Stimulated activated CD8-positive, alpha-beta memory T cell treated with anti-CD3 and anti-CD28 coated beads, Interleukin-15, amount 100 ng/mL, for 48 hours (primary cell): ENCODE data around the gene EMID1.
A peak's percentile ranks its signal among the peaks of the same experiment; 100 is the strongest.

ENCODE experiments used
- DNase-seq, 2 donors: peaks; one replicate each; pipeline ENCODE4 v3.0.0-alpha.2; 2020; ENCODE audit warnings: low read depth in 2 of 2

EMID1 gene

DNA sequence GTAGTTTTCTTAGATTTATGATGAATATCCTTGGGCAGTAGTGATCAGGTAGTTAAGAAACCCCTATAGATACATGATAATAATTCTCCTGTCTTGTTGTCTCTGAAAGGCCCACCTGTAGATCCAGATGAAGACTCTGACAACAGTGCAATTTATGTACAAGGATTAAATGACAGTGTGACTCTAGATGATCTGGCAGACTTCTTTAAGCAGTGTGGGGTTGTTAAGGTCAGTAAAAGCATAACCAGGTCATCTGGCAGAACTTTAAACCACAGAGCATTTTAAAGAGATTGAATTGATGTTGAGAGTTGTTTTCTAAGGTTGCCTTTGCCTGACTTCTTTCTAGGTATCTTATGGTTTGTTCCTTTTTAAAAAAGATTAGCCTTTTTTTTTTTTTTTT is 86.7 kb downstream of the EMID1 start:
- no peak for DNase-seq

DNA sequence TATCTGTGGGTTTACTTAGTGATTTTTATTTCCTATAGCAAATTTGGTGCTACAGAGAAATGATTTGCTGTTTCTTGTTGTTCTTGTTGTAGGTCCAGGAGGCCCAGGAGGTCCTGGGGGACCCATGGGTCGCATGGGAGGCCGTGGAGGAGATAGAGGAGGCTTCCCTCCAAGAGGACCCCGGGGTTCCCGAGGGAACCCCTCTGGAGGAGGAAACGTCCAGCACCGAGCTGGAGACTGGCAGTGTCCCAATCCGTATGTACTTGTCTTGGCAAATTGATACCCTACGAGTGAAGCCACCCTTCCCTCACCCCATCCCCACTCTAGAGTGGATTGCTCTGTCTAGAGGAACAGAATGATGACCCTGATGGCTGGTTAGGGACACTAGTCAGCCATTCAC is 92.9 kb downstream of the EMID1 start:
- DNase-seq, result no peak

DNA sequence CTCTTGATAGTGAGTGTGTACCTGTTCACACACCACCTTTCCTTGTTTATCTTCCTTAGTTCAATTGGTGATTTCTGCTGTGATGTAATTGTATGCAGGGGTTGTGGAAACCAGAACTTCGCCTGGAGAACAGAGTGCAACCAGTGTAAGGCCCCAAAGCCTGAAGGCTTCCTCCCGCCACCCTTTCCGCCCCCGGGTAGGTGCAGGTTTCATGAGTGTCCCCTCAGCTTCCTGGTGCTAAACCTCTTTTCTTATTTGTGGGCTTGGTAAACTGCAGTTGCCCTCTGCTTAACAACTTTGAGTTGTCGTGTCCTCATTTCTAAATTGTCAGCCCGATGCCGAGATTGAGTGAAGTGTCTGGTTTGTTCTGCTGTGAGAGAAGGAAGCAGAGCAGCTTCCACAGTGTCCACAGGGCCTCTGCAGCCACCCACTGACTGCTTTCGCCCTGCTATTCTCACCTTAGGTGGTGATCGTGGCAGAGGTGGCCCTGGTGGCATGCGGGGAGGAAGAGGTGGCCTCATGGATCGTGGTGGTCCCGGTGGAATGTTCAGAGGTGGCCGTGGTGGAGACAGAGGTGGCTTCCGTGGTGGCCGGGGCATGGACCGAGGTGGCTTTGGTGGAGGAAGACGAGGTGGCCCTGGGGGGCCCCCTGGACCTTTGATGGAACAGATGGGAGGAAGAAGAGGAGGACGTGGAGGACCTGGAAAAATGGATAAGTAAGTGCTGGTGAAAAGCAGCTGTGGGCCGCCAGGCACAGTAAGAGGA is 93.6 kb downstream of the EMID1 start:
- DNase-seq, result no peak

DNA sequence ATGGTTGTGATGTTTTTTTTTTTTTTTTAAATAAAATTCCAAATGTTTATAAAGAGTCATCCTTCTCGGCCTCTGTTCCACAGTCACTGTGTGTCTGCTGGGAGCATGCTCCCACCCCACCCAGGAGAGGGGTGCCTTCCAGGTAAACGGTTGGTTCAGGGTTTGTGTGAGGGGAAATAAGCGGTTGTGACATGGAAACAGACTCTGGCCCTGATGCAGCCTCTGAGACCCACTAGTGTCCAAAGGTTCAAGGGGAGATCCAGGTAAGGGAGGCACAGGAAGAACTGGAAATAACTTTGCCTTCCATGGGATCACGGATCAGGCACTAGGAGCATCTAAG is 94.7 kb downstream of the EMID1 start:
- no peak for DNase-seq

DNA sequence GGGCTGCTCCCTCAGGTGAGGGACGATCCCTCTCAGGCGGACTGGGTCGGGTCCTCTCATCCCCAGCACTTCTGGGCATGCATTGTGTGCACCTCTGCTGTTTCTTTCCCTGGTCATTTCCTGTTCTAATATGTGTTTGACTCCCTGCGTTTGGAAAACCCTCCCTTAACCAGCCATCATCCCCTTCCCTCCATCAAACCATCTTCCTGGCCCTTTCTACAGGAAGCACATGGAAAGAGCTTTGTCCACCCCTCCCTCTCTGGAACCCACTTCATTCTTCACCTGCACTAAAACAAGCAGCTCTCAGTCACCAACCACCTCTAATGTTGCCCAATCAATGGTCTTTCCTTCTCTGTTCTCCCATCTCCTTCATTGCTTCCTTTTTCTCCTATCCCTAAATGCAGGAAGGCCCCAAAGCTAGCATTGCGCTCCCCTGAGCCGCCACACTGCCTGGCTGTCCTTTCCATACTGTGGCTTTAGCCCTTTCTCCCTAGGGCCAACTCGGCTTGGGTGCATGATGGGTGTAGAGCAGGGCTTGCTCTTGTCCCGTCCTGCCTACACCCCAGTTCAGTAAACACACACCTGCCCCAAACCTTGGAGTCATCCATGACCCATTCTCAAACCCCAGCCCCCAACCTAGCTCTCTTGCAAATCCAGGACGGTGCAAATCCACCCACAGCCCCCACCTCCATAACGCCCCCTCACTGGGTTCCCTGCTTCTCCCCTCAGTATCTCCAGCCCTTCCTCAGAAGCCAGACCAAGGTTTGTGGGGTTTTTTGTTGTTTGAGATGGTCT is 95.3 kb downstream of the EMID1 start:
- DNase-seq, result no peak

DNA sequence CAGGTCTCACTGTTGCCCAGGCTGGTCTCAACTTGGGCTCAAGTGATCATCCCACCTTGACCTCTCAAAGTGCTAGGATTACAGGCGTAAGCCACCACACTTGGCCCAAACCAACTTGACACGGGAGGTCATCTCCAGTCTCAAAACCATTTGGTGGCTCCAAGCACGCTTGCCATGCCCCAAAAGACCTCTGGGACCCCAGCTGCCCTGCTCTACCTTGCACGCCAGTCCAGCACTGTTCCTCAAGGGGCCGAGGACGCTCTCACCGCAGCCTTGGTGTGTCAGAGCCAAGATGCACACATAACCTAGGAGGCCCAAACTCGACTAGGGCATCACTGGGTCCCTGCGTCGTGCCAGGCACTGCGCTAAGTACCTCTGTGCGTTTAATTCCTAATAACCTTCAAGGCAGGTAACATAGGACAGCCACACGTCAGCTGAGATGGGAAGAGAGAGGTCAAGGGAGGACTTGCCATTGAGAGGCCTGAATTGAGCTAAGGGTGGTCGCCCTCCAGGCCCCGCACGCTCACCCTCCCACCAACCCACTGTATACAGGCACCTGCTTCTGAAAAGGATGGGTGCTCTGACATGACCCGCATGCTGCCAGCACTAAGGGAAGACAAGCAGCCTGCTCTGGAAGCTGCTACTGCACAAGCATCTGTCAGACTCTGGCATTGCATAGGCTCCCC is 96.2 kb downstream of the EMID1 start:
- no peak for DNase-seq

DNA sequence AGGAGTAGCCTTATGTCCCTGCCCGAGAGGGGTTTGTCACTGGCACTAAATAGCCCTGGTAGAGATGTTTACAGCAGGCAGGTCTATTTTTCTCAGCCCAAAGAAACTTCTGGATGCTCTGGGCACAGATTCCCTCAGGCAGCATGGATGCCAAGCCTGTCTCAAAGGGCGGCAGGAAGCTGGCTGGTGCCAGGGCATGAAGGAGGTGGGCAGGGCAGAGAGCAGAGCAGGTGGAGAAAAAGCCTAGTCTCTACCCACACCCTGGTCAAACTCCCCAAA is 96.6 kb downstream of the EMID1 start:
- no peak for DNase-seq

DNA sequence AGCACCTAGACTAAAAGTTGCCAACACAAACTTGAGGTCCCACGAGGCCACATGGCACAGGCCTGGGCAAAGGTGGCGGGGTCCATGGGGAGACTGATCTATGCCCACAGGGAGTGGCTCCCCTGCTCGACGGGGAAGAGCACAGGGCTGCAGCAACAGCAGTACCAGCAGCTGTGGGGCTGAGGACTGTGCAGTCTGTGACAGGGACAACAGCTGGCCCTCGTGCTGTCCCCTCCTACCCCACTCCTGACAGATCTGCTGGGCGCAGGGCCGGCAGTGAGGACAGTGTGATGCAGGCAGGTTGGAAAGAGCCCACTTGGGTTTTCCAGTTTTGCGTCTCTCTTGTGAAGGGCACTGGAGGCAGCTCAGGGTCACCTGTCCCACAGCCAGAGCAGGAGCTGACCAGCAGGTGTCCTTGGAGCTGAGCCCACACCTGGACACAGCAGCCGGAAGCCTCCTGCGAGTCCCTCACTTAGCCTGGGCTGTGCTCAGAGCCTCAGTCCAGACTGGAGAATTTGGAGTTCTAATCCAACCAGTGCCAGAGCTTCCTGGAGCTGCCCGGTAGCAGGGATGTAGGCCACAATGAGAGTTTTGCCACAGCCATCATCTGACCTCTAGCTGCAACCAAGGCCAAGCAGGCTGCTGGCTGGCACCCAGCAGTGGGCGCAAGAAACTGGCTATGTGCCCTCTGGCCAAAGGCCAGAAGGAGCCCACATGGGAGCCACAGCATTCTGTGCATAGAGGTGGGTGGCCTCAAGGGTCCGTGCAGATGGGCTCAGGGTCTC is 97.2 kb downstream of the EMID1 start:
- DNase-seq, result no peak

DNA sequence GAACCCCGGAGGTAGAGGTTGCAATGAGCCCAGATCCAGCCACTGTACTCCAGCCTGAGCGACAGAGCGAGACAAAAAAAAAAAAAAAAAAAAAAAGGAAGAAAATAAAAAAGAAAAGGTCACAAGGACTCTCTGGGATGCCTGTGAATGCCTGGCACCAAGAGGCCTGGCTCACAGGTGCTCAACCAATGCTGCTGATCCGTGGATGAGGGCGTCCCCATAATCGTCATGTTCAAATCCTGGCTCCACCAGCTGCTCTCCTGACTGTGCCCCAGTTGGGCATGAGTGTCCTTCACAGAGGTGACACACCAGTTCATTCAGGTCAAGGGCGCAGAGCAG is 100.1 kb downstream of the EMID1 start:
- no peak for DNase-seq

DNA sequence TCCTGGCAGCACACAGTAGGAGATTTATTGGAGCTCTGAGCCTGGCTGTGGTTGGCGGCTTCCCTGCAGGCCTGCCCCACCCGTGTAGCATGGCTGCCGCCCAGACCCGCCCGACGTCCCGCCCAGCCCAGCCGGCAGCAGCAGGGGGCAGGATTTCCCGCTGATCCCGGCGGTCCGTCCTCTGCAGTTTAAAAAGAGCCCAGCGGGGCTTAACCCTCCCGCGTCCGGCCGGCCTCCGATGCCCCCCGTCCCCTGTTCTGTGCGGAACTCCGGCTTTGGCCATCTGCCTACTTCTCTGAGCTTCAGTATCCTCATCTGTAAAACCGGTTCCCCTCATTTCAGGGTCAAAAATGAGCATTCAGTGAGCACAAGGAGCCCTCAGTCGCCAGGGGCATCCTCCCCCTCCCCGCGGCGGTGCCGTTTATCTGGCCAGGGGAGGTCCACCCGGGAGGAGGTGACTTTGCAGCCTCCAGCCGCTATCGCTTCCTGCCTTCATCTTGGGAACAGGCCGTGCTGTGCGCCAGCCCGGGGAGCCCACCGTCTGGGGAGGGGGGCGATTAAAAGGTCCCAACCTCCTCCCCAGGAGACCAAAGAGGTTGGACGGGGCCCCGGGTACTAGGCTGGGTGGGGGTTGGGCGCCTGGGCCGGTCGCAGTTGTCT is 100.6 kb downstream of the EMID1 start, which contains the start of gene GAS2L1:
TSS of gene GAS2L1 (plus strand) at position 476 of the 660 bp plus-strand sequence. CDS start 1,456 bp downstream, outside the sequence.
- peak in 1 of 2 donors; percentile 37 for DNase-seq

DNA sequence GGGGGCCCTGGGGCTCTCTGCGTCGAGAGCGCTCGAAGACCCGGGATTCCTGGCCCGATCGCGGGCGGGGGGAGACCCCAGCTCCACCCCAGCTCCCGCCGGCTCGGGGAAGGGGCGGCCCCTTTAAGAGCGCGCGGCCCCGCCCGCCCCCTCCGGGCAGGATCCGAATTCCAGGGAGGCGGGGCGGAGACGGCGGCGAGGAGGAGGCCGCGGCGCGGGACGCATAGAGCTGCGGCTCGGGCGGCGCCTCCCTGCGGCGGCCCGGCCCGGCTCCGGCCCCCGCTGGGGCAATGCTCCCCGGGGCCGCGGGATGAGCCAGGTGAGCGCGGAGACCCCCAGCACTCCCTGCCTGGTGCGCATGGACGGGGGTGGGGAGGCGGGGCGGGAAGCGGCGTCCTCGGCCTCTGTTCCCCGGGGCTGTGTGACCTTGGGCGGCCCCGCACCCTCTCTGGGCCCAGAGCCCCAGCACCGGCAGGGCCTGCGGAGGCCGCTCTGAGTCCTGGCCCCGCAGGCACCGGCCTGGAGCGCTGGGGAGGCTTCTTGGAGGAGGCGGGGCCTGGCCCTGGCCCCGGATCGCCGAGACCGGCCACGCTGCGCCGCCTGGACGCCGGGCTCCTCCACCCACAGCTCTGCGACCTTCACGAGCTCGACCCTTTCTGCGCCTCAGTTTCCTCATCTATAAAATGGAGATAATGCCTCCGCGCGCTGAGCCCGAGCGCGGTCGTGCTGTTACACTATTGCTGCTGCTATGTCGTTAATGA is 101.3 kb downstream of the EMID1 start:
- DNase-seq, result no peak

DNA sequence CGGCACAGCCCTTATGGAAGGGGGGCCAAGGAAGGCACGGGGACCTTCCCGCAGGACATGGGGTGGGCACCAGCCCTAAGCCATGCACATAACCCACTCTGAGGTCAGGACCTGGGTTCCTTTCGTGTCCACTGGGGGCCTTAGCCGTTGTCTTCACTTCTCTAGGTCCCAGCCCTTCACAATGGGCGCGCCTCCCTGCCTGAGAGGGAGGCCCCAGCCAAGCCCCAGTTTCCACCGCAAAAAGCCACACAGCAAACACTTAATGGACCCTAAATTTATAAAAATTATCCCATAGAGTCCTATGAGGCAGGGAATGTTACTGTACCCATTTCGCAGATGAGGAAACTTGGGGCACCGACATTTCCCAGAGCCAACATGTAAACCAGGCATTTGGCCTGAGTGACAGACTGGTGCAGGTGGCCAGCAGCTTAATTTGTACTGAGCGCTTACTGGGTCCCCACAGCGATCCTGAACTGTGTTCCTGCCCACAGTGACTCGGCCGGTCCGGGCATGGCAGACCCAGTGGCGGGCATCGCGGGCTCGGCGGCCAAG is 102.0 kb downstream of the EMID1 start:
- no peak for DNase-seq

DNA sequence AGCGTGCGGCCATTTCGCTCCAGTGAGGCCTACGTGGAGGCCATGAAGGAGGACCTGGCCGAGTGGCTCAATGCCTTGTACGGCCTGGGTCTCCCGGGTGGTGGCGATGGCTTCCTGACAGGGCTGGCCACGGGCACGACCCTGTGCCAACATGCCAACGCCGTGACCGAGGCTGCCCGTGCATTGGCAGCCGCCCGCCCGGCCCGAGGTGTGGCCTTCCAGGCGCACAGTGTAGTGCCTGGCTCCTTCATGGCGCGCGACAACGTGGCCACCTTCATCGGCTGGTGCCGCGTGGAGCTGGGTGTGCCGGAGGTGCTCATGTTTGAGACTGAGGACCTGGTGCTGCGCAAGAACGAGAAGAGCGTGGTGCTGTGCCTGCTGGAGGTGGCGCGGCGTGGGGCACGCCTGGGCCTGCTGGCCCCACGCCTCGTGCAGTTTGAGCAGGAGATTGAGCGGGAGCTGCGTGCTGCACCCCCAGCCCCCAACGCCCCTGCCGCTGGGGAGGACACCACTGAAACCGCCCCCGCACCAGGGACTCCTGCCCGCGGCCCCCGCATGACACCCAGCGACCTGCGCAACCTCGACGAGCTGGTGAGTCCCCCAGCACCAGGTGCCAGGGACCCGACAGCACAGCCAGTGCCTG is 102.6 kb downstream of the EMID1 start:
- no peak for DNase-seq

DNA sequence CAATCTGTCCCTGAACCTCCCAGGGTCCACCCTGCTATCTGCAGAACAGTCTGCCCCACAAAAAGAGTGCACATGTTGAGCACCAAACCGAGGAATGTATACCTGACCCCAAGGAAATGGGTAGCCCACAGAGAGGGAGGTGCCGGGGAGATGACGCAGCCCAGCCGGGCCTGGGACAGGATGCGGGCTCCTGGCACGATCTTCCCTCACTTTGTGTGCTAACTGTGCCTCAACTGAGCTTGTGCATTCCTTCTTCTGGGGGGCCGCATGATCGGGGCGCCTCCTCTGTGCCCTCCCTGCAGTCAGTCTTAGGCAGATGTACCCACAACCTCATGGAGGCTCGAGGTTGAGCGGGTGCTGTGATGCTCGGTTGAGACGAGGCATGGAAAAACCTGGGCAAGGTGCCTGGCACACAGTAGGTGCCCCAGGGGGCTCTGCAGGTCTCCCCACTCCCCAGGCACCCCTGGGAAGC is 103.1 kb downstream of the EMID1 start:
- peak; percentile 23 to 42 for DNase-seq
